Adrenal gland (tissue), 12 donors: Measurements from ENCODE around the gene SAPCD1. TPM values are rescaled to one million over a fixed set of nuclear protein-coding genes. Genes with fewer than 3 reads are reported as not detected.

Experiments used
- DNase-seq, 7 donors: peaks; one replicate each; pipeline ENCODE4 v3.0.0-alpha.2; 2019 to 2020
- H3K27ac ChIP-seq, 5 donors: fragments of 200-600 bp; sonication (generic) in 4 of 5; 1 replicate in 3 of 5; 2 replicates in 2 of 5; pipeline versions ENCODE4 v1.5.1 to v1.8.0; 2016 to 2020; ENCODE audit warnings: mild to moderate bottlenecking in 1 of 5
- H3K27me3 ChIP-seq: fragments of 200-600 bp; 2 replicates; pipeline ENCODE4 v1.8.0; 2021
- H3K36me3 ChIP-seq, 2 donors: fragments of 200-600 bp; replicated peaks in 1 of 2; 1 replicate in 1 of 2; 2 replicates in 1 of 2; pipeline versions ENCODE4 v1.5.1 to v1.8.0; 2018 to 2022
- H3K4me1 ChIP-seq, 2 donors: fragments of 200-600 bp; replicated peaks in 1 of 2; 1 replicate in 1 of 2; 2 replicates in 1 of 2; pipeline versions ENCODE4 v1.5.1 to v1.8.0; 2018 to 2021
- H3K4me3 ChIP-seq, 4 donors: fragments of 200-600 bp; sonication (generic) in 3 of 4; one replicate each; pipeline ENCODE4 v1.5.1; 2016 to 2018
- H3K9me3 ChIP-seq, 3 donors: fragments of 200-600 bp; sonication (generic) in 1 of 3; replicated peaks in 1 of 3; 1 replicate in 2 of 3; 2 replicates in 1 of 3; pipeline versions ENCODE4 v1.5.1 to v1.8.0; 2016 to 2021
- POLR2A ChIP-seq, 2 donors: fragments of 450-650 bp; IDR thresholded peaks; one replicate each; pipeline ENCODE4 v1.6.1; 2017; ENCODE audit warnings: antibody characterized with exemption in 2 of 2, mild to moderate bottlenecking in 2 of 2, moderate library complexity in 1 of 2
- WGBS, 4 donors: extraction: QIAGEN DNeasy Blood & Tissue Kit in 2 of 4; methylation state at CpG; one replicate each; pipeline versions ENCODE4 v1.1.5 to v1.1.7; 2013 to 2017; 5-methylcytosine and 5-hydroxymethylcytosine counted together
- intact Hi-C, 2 donors: fragments of 100-400 bp; cut with DNase I; formaldehyde crosslinking; loops; one replicate each; pipeline versions ENCODE4 v1.14.1 to v1.15.0; 2022 to 2023
- polyA plus RNA-seq, 3 donors: library from polyadenylated mRNA; stranded (reverse); fragments of 200-250 nt in 2 of 3; fragments of 350-450 nt in 1 of 3; fragmentation: Illumina TruSeq in 1 of 3; extraction: RNeasy Lipid Tissue Mini Kit (QIAGEN cat#74804) in 1 of 3; gene quantifications; one replicate each; pipeline ENCODE4 v1.2.3, GENCODE V29; 2013 to 2014
- total RNA-seq, 9 donors: library from RNA; depleted of rRNA in 4 of 9; stranded (reverse); fragments of >200 nt in 4 of 9; fragments of 120-200 nt in 1 of 9; fragmentation: NEBNext Ultra II Directional in 1 of 9; extraction: Animal tissue kit (Norgen Biotek cat#: 25700) in 1 of 9; gene quantifications; one replicate each; pipeline versions ENCODE4 v1.1.0 to v1.2.4, GENCODE V29; 2013 to 2023
- TF ChIP-seq, protein P1 (sequence below), 6 experiments: fragments of 450-650 bp in 4 of 6; fragments of 200-600 bp in 2 of 6; sonication (generic) in 1 of 6; IDR thresholded peaks; 1 replicate in 5 of 6; 2 replicates in 1 of 6; pipeline versions ENCODE4 v1.5.1 to v1.8.0; 2016 to 2021; ENCODE audit warnings: antibody characterized with exemption in 6 of 6, mild to moderate bottlenecking in 2 of 6, moderate library complexity in 1 of 6
- donor health status: healthy with polysubstance abuse.
- donor health status: Bipolar disorder and iron deficiency.
- donor health status: DM: yes; HTN: yes; CAD: no.
- donor health status: DM: no; HTN: no; CAD: no.
- donor health status: DM: no; HTN: no; CAD: no.
- donor health status: DM: yes; HTN: yes; CAD: no.

SAPCD1 gene
- total and polyA plus RNA-seq, 12 donors, result 0.46 to 17.2 (median 0.96) TPM; not detected in 5

DNA sequence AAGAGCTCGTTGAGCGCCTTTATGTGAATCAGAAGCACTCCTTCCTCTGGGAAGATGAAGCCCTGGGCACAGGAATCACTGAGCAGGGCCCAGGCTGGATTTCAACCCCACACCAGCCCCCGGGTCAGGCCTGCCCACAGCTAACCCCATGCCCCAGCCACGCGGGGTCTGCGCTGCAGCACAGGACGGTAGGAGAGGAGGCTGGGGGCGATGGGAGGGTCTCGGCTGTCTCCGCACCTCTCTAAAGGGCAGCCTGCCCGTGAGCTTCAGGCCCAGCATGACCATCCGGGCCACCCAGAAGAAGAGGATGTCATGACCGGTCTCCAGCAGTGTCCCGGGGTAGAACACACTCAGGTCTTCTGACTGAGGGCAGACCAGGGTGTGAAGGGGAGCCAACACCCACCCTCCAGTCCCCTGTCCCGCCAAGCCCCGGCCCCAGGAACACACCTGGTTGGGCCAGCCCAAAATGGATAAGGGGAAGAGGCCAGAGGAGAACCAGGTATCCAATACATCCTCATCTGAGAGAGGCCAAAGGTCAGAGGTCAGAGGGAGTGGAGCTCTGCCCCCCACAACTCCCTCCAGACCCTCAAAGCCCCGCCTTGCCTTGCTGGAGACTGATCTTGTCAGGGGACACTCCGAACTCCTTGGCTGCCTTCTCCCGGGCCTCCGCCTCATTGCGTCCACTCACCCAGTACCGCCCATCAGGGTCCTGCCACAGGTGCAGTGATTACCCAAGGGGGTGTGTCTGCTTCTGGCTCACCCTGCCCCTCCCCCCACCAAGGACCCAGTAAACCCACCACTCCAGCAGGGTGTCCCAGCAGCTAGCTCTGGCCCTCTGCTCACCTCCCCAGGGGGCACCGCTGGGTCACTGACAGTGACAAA lies 19.0 kb downstream of the SAPCD1 start:
- intact Hi-C loops, result no loop called here
- H3K36me3 ChIP-seq, result peaks cover 0 to 74% of the 10 kb centered on the region in 2 donors
- WGBS, 4 donors, result 79 to 96% (median 94%) methylated on average over 9 to 23 of the region's 23 CpGs
- H3K27me3 ChIP-seq, result no peaks in the 10 kb centered on the region
- DNase-seq, result no peak
- H3K27ac ChIP-seq, result no peak overlapping the region
- no peak overlapping the region for H3K4me3 ChIP-seq
- H3K4me1 ChIP-seq, result peaks cover 6 to 8% of the 10 kb centered on the region in 2 donors
- no peaks in the 10 kb centered on the region for H3K9me3 ChIP-seq
- no peak for TF ChIP-seq POLR2A (IDR thresholded peaks at IDR 0.05)
- TF ChIP-seq, protein P1, sequence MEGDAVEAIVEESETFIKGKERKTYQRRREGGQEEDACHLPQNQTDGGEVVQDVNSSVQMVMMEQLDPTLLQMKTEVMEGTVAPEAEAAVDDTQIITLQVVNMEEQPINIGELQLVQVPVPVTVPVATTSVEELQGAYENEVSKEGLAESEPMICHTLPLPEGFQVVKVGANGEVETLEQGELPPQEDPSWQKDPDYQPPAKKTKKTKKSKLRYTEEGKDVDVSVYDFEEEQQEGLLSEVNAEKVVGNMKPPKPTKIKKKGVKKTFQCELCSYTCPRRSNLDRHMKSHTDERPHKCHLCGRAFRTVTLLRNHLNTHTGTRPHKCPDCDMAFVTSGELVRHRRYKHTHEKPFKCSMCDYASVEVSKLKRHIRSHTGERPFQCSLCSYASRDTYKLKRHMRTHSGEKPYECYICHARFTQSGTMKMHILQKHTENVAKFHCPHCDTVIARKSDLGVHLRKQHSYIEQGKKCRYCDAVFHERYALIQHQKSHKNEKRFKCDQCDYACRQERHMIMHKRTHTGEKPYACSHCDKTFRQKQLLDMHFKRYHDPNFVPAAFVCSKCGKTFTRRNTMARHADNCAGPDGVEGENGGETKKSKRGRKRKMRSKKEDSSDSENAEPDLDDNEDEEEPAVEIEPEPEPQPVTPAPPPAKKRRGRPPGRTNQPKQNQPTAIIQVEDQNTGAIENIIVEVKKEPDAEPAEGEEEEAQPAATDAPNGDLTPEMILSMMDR (IDR thresholded peaks at IDR 0.05), result no peak

DNA sequence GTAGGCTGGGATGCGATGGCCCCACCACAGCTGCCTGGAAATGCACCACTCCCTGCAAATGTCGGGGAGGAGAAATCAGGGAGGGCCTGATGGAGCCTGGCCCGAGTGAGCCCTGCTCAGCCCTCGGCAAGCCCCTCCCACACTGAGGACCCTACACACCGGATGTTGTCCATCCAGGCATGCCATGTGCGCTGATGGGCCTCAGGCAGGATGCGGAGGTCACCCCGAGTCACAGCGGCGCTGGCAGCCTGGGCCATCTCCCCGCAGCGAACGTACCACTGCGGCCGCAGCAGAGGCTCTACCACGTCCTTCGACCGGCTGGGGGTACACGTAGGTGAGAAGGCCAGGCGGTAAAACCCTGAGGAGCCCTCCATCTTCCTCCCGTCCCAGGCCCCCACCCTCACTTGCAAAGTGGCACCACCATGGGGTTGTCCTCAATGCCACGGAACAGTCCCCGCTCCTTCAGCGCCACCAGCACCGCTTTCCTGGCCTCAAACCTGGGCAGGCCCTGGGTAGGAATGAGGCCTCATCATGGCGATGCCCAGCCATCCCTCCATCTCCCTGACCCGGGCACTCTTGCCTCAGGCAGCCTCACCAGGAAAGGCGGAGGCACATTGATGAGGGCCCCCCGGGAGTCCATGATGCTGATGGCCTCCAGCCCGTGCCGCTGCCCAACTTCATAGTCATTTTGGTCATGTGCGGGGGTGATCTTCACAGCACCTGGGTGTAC lies 19.8 kb downstream of the SAPCD1 start:
- TF ChIP-seq, protein P1 (IDR thresholded peaks at IDR 0.05), result no peak
- TF ChIP-seq POLR2A (IDR thresholded peaks at IDR 0.05), result no peak
- no peak overlapping the region for H3K27ac ChIP-seq
- H3K9me3 ChIP-seq, result no peaks in the 10 kb centered on the region
- peaks cover 0 to 76% of the 10 kb centered on the region in 2 donors for H3K36me3 ChIP-seq
- DNase-seq, result no peak
- no peaks in the 10 kb centered on the region for H3K27me3 ChIP-seq
- H3K4me3 ChIP-seq, result no peak overlapping the region
- WGBS, 4 donors, result 82 to 94% (median 91%) methylated on average over 7 to 32 of the region's 32 CpGs
- intact Hi-C loops, result no loop called here
- H3K4me1 ChIP-seq, result peaks cover 0 to 1% of the 10 kb centered on the region in 2 donors

DNA sequence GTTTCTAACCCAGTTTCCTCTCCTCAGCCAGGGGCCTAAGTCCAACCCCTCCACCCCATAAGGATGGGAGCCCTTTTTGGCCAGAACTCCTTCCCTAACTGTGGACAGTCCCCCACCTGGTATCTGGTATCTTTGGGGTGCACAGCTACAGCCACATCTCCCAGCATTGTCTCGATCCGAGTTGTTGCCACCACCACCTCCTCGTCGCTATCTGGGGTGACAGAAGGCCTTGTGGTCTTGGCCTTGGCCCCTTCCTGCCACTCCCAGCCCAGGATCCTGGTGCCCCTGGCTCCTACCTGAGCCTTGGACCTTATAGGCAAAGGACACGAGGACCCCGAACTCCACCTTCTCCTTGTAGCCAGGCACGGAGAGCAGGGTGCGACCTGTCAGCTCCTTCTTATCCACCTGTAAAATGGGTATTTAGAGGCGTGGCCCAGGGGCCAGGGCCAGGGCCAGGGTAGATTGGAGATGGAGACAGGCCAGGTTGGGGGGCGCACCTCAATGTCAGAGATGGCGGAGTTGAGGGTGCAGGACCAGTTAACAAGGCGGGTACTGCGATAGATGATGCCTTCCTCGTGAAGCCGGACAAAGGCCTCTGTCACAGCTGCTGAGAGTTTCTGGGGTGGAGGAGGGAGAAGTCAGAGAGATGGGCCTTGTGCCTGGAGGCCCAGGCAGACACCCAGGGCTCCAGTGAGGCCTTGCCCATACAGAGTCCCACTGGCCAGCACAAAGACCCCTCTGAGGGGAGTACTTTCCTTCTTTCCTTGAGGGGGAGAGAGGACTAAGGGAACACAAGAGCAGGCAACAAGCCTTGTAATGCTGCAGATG lies 21.9 kb downstream of the SAPCD1 start:
- intact Hi-C loops, result no loop called here
- Histone ChIP-seq H3K4me1 (no peaks in the 10 kb centered on the region), H3K27me3 (no peaks in the 10 kb centered on the region), H3K4me3 (no peak overlapping the region), H3K27ac (no peak overlapping the region), H3K9me3 (no peaks in the 10 kb centered on the region), H3K36me3 (peaks cover 0 to 70% of the 10 kb centered on the region in 2 donors)
- no peak for DNase-seq
- 91 to 93% (median 92%) methylated on average over 12 to 15 of the region's 15 CpGs for WGBS, 4 donors
- TF ChIP-seq, protein P1 (IDR thresholded peaks at IDR 0.05), result no peak
- no peak for TF ChIP-seq POLR2A (IDR thresholded peaks at IDR 0.05)

DNA sequence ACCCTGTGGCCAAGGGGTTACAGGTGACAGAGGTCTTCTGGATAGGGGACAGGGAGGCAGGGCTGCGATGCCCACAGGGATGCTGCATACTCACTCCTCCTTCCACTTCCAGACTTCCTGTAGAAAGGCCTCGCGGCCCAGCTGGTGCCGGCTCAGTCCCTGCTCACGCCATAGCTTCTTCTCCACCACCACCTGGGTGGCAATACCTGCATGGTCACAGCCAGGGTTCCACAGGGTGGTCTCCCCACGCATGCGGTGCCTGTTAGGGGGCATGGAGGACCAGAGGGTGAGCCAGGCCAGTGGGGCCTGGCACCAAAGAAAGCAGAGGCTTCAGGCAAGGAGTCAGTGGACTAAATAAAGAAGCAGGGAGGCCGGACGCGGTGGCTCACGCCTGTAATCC lies 23.0 kb downstream of the SAPCD1 start:
- Histone ChIP-seq H3K9me3 (no peaks in the 10 kb centered on the region), H3K27ac (no peak overlapping the region), H3K4me3 (no peak overlapping the region), H3K4me1 (no peaks in the 10 kb centered on the region), H3K36me3 (peaks cover 0 to 62% of the 10 kb centered on the region in 2 donors), H3K27me3 (no peaks in the 10 kb centered on the region)
- no peak for TF ChIP-seq POLR2A (IDR thresholded peaks at IDR 0.05)
- TF ChIP-seq, protein P1 (IDR thresholded peaks at IDR 0.05), result no peak
- WGBS, 4 donors, result 90 to 94% (median 93%) methylated on average over 6 to 11 of the region's 11 CpGs
- no peak for DNase-seq
- intact Hi-C loops, result no loop called here
